Renal cortical epithelial cell (primary cell): ENCODE results near the gene AZGP1. TPM values are rescaled to one million over a fixed set of nuclear protein-coding genes. Genes with fewer than 3 reads are reported as not detected.
A peak's percentile ranks its signal among the peaks of the same experiment; 100 is the strongest.
"Not testable (repeated sequence)": the region's sequence is repeated elsewhere in the genome, so short reads cannot be mapped to it uniquely, and the experiment has no call there.

Source experiments
- DNase-seq: peaks from one replicate; pipeline ENCODE4 v3.0.0-alpha.2; 2011; ENCODE audit warnings: low read depth
- total RNA-seq: library from RNA; depleted of rRNA; stranded (reverse); fragments of >200 nt; gene quantifications from 2 replicates; pipeline ENCODE4 v1.2.3, GENCODE V29; 2014

Gene AZGP1
- total RNA-seq, 1 donor from 2014 or later: not detected

DNA sequence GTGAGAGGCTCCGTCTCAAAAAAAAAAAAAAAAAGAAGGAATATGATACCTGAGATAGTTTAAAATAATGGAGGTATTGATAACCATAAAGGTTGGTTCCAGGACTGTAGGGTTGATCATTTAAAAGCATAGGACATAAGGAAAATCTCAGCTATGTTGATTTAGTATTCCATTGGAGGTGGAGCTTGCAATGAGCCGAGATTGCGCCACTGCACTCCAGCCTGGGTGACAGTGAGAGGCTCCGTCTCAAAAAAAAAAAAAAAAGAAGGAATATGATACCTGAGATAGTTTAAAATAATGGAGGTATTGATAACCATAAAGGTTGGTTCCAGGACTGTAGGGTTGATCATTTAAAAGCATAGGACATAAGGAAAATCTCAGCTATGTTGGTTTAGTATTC, 23.2 kb downstream of the AZGP1 start:
- DNase-seq: not testable (repeated sequence)

DNA sequence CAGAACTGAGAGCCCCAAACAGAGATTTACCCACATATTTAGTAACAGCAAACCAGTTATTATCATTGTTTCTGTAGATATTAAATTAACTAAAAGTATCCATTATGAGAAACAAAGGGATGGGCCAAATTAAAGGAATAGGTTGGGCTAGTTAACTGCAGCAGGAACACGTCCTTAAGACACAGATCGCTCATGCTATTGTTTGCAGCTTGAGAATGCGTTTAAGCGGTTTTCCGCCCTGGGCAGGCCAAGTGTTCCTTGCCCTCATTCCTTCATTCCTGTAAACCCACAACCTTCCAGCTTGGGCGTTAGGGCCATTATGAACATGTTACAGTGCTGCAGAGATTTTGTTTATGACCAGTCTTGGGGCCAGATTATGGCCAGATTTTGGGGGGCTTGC, 25.0 kb downstream of the AZGP1 start:
- not testable (repeated sequence) for DNase-seq

DNA sequence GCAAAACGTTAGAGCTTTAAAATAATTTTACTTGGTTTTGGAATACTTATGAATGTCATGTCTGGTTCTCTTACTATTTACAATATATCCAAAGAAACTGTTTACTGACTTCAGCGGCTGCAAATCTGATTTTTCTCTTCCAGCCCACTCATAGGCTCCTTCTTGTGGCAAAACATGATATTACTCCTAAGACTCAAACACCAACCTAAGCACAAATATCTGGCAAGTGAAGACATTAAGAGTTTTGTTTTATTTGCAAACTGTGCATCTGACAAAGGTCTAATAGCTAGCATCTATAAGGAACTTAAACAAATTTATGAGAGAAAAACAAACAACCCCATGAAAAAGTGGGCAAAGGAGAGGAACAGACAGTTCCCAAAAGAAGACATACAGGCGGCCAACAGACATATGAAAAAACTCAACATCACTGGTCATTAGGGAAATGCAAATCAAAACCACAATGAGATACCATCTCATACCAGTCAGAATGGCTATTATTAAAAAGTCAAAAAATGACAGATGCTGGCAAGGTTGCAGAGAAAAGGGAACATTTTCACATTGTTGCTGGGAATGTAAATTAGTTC, 26.1 kb downstream of the AZGP1 start:
- peak; percentile 5 for DNase-seq

DNA sequence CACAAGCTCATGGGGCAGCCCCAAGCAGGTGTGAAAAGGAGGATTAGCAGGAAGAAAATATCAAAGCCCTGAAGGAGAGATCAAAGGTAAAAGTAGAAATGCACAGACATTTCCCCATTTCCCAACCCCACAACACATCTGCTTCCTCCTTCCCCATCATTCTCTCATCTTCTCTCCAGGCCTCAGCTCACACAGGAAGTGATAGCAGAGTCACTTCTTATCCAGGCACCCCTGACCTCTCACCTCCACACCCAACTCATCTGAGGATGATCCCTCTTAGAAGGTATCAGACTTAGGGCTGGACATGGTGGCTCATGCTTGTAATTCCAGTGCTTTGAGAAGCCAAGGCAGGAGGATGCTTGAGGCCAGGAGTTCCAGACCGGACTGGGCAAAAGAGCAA, 28.2 kb downstream of the AZGP1 start:
- DNase-seq: no peak

DNA sequence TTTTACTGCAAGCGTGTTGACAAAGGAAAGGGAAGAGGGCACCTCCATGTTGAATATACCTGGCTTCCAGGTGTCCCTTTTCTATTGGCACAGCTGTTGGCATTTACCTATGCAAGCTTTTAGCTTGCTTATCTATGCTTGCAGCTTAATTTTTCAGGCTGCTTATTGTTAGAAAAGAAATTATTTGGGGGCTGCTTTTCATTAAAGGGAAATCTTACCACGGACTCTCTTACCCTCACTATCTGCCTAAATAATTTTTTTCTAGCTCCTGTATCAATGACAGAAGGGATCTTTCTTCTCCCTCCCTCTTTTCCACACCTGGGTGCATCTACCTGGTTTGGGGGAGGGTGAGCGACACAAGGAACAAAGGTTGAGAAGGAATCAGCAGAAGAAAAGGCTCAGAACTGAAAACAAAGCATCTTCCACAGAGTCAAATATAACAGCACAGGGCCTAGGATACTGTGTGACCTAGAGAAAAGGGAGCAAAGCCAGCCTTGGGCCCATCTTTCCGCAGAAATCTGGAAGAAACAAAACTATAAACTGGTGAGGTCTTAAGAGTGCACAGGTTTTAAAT, 31.2 kb downstream of the AZGP1 start:
- no peak for DNase-seq

DNA sequence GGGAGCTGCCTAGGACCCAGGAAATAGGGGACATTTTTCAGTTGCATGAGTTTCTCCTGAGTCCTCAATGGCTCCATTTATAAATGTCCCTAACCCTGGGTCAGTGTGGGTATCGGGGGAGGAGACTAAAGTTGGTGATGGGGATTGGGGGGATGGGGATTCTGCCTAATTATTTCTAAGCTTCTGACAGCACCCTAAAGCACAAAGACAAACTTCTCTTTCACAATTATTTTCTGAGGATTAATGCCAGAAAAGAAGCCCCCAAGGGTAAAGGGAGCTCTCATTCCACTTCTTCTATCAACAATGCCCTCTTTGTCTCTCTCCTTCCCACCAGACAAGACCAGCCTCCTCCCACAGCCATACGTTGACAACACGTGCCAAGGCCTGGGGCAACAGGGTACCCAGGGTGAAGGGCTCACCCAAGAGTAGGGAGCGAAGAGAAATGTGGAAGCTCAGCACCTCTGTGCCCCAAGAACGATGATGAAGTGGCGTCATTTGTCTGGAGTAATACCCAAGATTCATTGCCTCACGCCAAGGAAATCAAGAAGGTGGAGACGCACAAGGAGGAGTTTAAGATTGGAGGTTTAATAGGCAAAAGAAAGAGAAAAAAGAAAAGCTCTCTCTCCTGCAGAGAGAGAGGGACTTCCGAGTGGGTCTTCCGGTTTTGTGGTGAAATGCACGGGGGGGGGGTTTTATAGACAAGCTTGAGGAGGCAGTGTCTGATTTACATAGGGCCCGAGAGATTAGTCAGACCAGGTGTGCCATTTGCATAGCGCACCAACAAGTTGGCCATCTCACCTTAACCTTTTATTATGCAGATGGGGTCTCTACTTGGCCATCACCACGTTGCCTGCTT, 32.0 kb downstream of the AZGP1 start:
- DNase-seq: no peak

DNA sequence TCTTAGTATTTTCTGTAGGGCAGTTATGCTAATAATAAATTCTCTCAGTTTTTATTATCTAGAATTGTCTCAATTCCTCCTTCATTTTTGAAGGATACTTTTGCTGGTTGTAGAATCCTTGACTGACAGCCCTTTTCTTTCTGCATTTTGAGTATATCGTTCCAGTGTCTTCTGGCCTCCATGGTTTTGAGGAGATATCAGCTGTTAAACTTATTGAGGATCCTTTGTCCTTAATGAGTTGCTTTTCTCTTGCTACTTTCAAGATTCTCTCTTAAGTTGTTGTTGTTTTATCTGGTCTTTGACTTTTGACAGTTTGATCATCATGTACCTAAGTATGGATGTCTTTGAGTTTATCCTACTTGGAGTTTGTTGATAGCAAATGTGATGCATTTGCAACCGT, 37.5 kb downstream of the AZGP1 start:
- DNase-seq: no peak

DNA sequence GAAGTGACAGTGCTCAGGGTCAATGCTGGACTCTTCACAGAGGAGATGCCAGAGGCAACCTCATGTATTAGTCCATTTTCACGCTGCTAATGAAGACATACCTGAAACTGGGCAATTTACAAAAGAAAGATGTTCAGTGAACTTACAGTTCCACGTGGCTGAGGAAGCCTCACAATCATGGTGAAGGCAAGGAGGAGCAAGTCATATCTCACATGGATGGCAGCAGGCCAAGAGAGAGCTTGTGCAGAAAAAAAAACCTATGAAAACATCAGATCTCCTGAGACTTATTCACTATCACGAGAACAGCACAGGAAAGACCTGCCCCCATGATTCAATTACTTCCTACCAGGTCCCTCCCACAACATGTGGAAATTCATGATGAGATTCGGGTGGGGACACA, 40.8 kb downstream of the AZGP1 start:
- not testable (repeated sequence) for DNase-seq

DNA sequence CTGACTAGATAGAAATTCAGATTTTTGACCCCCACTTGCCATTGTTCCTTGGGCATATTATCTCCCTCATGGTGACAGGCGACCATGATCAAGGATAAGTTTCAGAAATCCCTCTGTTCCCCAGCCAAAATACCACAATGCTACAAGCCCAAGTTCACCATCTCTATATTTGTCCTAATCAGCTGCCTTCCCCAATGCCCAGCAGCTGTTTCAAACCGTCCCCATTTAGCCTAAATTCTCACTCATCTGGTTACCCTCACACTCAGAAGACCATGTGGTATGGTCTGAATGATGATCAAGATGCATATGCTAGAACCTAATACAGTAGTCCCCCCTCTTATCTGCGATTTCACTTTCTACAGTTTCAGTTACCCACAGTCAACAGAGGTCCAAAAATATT, 45.5 kb downstream of the AZGP1 start:
- no peak for DNase-seq

DNA sequence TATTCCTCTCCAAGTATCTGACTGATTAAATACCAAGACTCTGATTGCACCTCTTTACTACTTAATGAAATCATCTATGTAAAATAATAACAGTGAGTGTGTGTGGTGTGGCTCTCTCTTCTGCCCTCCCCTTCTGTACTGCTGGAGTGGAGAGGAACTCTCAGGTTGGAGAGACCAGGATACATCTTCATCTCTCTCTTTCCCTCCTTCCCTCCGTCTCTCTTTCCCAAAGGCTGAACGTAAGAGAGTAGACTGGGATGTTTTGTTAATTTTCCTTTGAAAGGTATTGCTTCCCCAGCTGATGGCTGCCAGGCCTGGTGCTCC, 46.1 kb downstream of the AZGP1 start:
- no peak for DNase-seq

DNA sequence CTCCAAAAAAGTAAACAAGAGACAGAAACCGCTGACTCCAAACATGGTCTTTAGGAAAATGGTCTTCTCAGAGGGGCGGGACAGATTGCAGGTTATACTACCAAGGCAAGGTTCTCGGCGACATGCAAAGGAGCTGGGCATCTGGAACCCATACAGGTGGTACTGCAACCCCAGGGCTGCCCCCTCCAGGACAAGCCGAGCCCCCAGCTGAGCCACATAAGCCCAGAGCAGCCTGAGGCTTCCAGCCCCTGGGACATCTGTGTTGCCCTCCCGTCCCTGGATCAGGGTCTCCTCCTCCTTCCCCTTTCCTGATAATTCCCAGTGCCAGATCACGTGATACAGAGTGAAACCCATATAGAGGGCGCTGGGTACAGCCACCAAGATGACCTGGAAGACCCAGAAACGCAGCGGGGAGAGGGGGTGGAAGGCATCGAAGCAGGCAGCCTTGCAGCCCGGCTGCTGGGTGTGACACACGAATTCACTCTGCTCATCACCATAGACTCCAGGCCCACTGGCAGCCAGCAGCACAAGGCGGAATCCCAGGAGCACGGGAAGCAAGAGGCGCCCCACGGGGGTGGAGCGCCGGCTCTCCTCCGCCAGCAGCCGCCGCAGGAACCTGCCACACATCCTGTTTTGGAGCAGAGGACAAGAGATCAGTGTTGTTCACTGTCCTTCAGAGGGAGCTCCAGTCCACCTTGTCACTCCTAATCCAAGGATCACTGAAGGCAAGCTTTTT, 46.7 kb downstream of the AZGP1 start, which contains the start of gene GJC3:
Gene GJC3, minus strand, starts transcription at position 627 of the 736 bp plus-strand sequence. Its CDS starts 0 bp downstream, at position 627.
- peak; percentile 54 for DNase-seq

DNA sequence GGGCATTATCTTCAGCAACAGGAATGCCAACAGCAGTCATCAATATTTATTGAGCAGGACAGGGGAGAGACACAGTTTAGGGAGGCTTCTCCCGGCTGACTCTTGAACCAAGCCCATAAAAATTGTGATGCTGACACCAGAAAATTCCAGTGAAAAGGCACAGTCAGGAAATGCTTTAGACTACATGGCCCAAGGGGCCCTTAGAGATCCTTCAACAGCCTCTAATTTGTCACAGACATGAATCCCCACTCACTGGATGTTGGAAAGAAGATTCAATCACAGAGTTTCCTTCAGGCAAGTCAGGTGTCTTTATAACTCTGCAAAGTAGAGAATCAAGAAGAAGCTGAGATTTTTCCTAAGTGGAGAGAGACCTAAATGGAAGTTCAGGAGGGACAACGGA, 47.6 kb downstream of the AZGP1 start:
- no peak for DNase-seq

DNA sequence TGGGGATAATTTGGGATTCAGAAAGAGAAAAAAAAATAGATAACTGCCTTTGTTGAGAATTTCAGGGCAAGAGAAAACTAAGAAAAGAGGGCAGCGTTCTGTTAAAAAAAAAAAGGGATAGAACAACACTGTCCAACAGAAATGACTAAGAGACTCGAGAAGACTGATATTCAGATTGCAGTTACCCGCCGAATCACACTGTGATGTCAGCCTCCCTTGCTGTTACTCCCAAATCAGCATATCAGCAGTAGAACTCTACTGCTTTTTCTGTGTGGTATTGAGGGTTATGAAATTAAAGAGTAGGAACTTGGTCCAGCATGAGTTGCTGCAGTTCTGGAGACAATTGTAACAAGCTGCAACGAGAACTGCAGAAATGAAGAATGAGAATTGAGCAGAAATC, 48.3 kb downstream of the AZGP1 start:
- no peak for DNase-seq

DNA sequence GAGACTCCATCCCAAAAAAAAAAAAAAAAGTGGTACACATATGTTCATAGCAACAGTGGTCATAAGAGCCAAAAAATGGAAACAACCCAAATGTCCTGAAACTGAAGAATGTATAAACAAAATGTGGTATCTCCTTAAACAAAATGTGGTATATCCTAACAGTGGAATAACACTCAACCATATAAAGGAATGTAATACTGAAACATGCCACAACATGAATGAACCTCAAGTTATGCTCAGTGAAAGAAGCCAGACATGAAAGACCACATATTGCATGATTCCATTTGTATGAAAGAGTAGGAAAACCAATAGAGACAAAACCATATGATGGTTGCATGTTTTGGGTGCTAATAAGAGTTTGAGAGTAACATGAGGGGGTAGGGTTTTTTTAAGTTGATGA, 49.5 kb downstream of the AZGP1 start:
- DNase-seq: no peak

DNA sequence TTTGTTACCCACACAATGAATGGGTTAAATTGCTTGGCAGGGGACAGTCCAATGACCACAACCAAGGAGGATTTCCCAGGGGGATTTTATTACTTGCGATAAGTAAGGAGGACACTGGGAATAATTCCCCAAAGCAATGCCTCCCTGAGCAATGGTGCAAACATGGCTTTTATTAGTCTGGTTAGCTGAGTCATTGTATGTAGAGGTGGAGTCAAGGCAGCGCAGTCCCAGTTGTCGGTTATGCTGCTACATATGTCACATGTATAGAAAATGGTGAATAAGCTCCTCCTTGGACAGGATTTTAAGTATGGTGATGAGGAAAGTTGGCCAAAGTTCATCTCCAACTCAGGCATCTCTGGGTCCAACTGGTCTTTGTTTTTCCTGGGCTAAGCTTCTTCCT, 52.6 kb downstream of the AZGP1 start:
- DNase-seq: no peak

DNA sequence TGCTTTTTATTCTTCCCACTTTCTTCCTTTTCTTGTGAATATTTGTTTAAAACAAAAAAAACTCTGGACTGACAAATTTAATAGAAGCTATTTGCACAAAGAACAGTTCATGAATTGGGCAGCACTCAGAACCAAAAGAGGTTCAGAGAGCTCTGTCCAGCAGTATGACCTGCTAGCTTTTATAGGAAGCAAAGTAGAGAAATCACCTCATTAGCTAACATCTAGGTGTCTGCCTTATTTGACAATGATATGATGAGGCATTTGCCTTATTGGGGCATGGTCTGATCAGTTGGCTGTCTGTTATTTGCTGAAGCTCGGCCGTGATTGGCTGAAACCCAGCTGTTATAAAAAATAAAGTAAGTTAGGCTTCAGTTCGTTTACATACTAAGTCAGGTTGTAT, 55.7 kb downstream of the AZGP1 start:
- peak; percentile 9 for DNase-seq

DNA sequence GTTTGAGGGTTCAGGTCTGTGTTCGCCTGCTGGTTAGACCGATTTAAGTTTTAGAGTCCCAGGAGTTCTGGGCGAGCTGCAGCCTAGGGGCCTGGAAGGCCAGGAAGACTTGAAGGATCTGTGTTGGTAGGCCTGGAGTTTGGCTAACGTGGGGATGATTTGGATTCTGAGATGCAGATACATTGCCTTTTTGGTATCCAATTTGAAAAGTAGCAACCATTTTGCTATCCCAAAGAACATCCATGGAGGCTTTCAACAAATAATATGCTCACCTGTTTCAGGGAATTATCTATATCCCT, 56.1 kb downstream of the AZGP1 start:
- no peak for DNase-seq

DNA sequence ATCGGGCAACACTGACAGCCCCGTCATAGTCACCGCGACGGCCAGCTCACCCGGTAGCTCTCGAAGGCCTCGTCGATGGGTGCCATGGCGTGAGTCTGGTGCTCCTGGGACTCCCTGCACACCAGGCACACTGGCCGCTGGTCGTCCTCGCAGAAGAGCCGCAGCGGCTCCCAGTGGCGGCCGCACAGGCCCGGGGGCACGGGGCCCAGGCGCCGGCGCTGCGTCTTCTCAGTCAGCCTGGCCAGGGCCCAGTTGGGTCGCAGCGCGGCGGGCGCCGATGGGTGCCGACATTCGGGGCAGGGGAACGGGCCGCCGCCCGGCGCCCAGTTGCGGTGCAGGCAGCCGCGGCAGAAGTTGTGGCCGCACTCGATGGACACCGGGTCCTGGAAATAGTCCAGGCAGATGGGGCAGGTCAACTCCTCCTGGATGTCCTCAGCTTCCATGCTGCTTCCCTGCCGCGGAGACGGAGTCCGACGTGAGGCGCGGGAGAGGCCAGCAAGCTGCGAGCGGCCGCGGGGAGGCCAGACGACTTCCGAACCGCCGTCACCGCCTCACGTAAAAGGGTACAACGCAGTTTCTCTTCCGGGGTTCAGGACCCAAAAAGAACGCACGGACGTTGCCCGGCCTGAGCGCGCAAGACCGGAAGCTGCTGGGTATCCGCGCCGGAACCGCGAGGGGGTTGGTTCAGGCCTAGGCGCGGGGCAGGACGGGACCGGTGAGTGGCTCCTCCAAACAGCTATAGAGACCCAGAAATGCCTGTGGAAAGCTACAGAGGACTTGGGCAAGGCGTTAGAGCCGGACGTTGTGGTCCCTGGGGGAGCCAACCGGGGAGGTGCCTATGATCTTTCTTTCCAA, 56.6 kb downstream of the AZGP1 start, which contains the start of gene TRIM4:
Gene TRIM4, minus strand, starts transcription at position 572 of the 855 bp plus-strand sequence. Its CDS starts 129 bp downstream, at position 443.
- peak; percentile 79 for DNase-seq
